ENCODE data around the gene NXPH1.

NXPH1 gene

GRCh38 chr7:8437606-8438005, 4.2 kb downstream of the NXPH1 start:
- DNase-seq: no peak

- no peak for DNase-seq
These were observed 7.3 kb downstream of the NXPH1 start for GRCh38 chr7:8440670-8441069.

- DNase-seq: no peak
These were observed 7.9 kb downstream of the NXPH1 start for GRCh38 chr7:8441106-8441965.

GRCh38 chr7:8442051-8442813, 8.8 kb downstream of the NXPH1 start:
- DNase-seq: no peak

GRCh38 chr7:8442814-8443304, 9.4 kb downstream of the NXPH1 start:
- peak; percentile 51 for DNase-seq

GRCh38 chr7:8443576-8444467, 10.4 kb downstream of the NXPH1 start:
- DNase-seq: no peak

- no peak for DNase-seq
These were observed 11.0 kb downstream of the NXPH1 start for GRCh38 chr7:8444468-8444769.

GRCh38 chr7:8453535-8453934, 20.1 kb downstream of the NXPH1 start:
- DNase-seq: no peak

GRCh38 chr7:8455426-8455825, 22.0 kb downstream of the NXPH1 start:
- DNase-seq: no peak

- DNase-seq: no peak
These were observed 28.9 kb downstream of the NXPH1 start for GRCh38 chr7:8462309-8462708.

GRCh38 chr7:8465338-8465737, 31.9 kb downstream of the NXPH1 start:
- DNase-seq: no peak

- DNase-seq: no peak
These were observed 47.1 kb downstream of the NXPH1 start for GRCh38 chr7:8480527-8480926.

GRCh38 chr7:8481096-8481495, 47.7 kb downstream of the NXPH1 start:
- DNase-seq: no peak

- DNase-seq: no peak
These were observed 48.5 kb downstream of the NXPH1 start for GRCh38 chr7:8481752-8482446.

GRCh38 chr7:8490391-8491045, 57.1 kb downstream of the NXPH1 start:
- no peak for DNase-seq

GRCh38 chr7:8491106-8491505, 57.7 kb downstream of the NXPH1 start:
- DNase-seq: no peak

- no peak for DNase-seq
These were observed 58.4 kb downstream of the NXPH1 start for GRCh38 chr7:8491544-8492489.

- no peak for DNase-seq
These were observed 65.7 kb downstream of the NXPH1 start for GRCh38 chr7:8499128-8499527.

- DNase-seq: no peak
These were observed 66.9 kb downstream of the NXPH1 start for GRCh38 chr7:8500286-8500685.

GRCh38 chr7:8507566-8507965, 74.2 kb downstream of the NXPH1 start:
- no peak for DNase-seq

- no peak for DNase-seq
These were observed 76.2 kb downstream of the NXPH1 start for GRCh38 chr7:8509621-8510020.

All from activated CD4-positive, CD25-positive, alpha-beta regulatory T cell treated with anti-CD3 and anti-CD28 coated beads, Interleukin-2, amount 50 U/mL, for 72 hours (primary cell).